ENCODE measurements around the gene JTB.

The JTB gene

DNA sequence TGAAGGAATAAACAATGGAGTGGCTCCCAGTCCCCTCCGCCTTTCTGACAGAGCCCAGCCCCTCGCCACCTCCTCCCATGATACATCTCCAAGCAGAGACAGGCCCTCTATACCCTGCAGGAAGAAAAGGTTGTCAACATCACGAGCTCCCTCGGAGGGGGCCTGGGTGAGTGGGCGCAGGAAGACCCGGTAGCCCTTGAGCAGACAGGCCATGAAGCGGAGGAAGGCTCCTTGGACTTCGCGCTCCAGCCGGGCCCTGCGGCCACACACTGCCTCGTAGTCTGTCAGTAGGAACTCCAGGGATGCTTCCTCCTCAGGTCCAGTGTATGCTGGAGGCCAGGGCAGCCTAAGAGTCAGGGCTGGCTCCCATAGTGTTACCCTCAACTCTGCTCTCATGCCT is 38.0 kb downstream of the JTB start:
- H3K27me3 ChIP-seq (ENCODE audit: insufficient read depth, low read depth) = no peaks in the 10 kb centered on the region
- H3K36me3 ChIP-seq (ENCODE audit: insufficient read depth) = no peaks in the 10 kb centered on the region
- H3K9ac ChIP-seq = no peak overlapping the region
- no peak overlapping the region for H3K4me3 ChIP-seq (IDR thresholded peaks at IDR 0.05; ENCODE audit: insufficient read depth, low read depth, low read length)
- H3K4me2 ChIP-seq = no peak overlapping the region
- H3K27ac ChIP-seq = no peak overlapping the region
- no peak overlapping the region for H2AFZ ChIP-seq (ENCODE audit: low read depth)
- TF ChIP-seq CTCF (conservative IDR thresholded peaks at IDR 0.05; ENCODE audit: low read depth, low read length) = no peak
- H3K4me1 ChIP-seq (ENCODE audit: low read depth, poor library complexity, severe bottlenecking) = peaks cover 1% of the 10 kb centered on the region
- H4K20me1 ChIP-seq (ENCODE audit: insufficient read depth) = no peaks in the 10 kb centered on the region
- peaks cover 6% of the 10 kb centered on the region; the same call in 1 of the 2 replicates for H3K79me2 ChIP-seq (ENCODE audit: insufficient read depth, low read depth)

DNA sequence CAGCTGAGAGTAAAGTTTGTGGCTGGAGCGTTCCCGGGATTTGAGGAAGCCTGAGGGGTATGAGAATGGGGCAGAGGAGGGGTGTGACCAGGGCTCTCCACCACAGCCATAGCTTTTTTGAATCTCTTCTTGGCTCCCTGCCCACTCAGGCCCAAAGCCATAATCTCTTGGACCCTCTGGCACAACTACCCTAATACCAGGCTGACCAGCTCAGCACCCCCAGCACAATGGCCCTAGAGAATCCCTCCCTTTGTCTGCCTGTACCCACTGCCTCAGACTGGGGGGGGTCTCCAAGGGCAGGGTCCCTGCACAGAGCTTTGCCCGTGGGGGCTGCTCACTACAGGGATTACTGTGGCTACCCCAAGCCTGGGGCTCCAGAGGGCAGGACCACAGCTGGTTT is 38.5 kb downstream of the JTB start:
- Histone ChIP-seq H3K4me1 (ENCODE audit: low read depth, poor library complexity, severe bottlenecking) (no peaks in the 10 kb centered on the region), H3K36me3 (ENCODE audit: insufficient read depth) (no peaks in the 10 kb centered on the region)
- TF ChIP-seq CTCF (conservative IDR thresholded peaks at IDR 0.05; ENCODE audit: low read depth, low read length) = no peak

DNA sequence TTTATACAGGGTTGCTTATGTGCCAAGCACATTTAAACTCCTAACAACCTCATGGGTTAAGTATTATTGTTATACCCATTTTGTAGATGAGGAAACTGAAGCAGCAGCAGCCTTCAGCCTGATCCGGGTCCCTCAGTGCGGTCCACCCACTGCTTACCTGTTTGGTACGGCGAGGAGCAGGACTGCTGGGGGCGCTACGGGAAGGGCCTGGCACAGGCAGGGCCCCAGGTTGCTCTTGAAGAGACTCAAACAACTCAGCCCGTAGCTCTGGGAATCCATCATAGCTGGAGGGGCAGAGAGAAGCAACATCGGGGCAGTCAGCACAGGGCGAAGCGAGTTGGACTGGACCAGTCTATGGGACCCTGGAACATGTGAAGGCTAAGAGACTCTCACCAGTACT is 40.1 kb downstream of the JTB start:
- Histone ChIP-seq H2AFZ (ENCODE audit: low read depth) (no peak overlapping the region), H3K27ac (no peak overlapping the region), H3K79me2 (ENCODE audit: insufficient read depth, low read depth) (no peaks in the 10 kb centered on the region; the same call in 1 of the 2 replicates), H3K27me3 (ENCODE audit: insufficient read depth, low read depth) (no peaks in the 10 kb centered on the region), H3K4me2 (no peak overlapping the region), H3K36me3 (ENCODE audit: insufficient read depth) (no peaks in the 10 kb centered on the region), H3K4me1 (ENCODE audit: low read depth, poor library complexity, severe bottlenecking) (no peaks in the 10 kb centered on the region), H4K20me1 (ENCODE audit: insufficient read depth) (no peaks in the 10 kb centered on the region), H3K4me3 (IDR thresholded peaks at IDR 0.05; ENCODE audit: insufficient read depth, low read depth, low read length) (no peak overlapping the region), H3K9ac (no peak overlapping the region)
- TF ChIP-seq CTCF (conservative IDR thresholded peaks at IDR 0.05; ENCODE audit: low read depth, low read length) = no peak

More for the DNA sequence above, 38.5 kb downstream of the JTB start:
- Histone ChIP-seq H3K79me2 (ENCODE audit: insufficient read depth, low read depth) (peaks cover 2% of the 10 kb centered on the region; the same call in 1 of the 2 replicates), H3K4me2 (no peak overlapping the region), H3K9ac (no peak overlapping the region), H3K27me3 (ENCODE audit: insufficient read depth, low read depth) (no peaks in the 10 kb centered on the region), H3K27ac (no peak overlapping the region), H2AFZ (ENCODE audit: low read depth) (no peak overlapping the region), H3K4me3 (IDR thresholded peaks at IDR 0.05; ENCODE audit: insufficient read depth, low read depth, low read length) (no peak overlapping the region), H4K20me1 (ENCODE audit: insufficient read depth) (no peaks in the 10 kb centered on the region)

DNA sequence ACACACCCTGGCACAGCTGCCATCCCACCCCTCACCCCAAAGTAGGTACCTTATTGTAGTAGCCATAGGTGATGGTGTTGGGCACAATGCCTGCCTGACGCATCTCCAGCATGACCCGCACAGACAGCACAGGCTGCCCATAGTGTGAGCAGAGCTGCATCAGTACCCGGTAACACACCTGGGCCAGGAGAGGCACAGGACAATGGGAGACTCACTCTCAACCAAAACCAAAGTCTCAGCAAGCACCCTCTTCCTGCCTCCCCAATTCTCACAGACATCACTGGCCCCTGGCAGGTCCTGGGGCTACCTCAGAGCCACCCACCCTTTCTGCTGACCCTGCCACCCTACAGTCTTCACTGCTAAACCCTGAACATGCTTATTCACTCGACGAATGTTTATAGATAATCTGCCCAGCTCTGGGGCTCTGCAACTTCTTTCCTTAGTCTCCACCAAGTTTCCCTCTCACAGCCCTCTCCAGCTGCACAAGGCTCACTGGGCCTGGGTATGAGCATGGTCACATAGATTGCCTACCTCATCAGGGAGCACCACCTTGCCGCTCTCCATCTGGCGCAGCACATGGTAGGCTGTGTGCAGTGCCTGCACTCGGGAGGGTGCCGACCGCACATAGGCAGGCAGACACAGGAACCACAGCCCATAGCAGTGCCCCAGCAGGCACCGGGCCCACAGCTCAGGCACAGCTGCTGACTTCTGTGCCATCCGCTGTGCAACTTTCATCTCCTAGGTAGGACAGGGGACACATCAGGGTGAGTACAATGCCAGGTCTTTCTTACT is 41.3 kb downstream of the JTB start:
- H3K27me3 ChIP-seq (ENCODE audit: insufficient read depth, low read depth) = no peaks in the 10 kb centered on the region
- H2AFZ ChIP-seq (ENCODE audit: low read depth) = no peak overlapping the region
- no peak overlapping the region for H3K27ac ChIP-seq
- H4K20me1 ChIP-seq (ENCODE audit: insufficient read depth) = no peaks in the 10 kb centered on the region
- H3K4me2 ChIP-seq = no peak overlapping the region
- H3K4me1 ChIP-seq (ENCODE audit: low read depth, poor library complexity, severe bottlenecking) = no peaks in the 10 kb centered on the region
- no peaks in the 10 kb centered on the region for H3K36me3 ChIP-seq (ENCODE audit: insufficient read depth)
- no peak for TF ChIP-seq CTCF (conservative IDR thresholded peaks at IDR 0.05; ENCODE audit: low read depth, low read length)
- H3K9ac ChIP-seq = no peak overlapping the region
- no peaks in the 10 kb centered on the region for H3K79me2 ChIP-seq (ENCODE audit: insufficient read depth, low read depth)
- H3K4me3 ChIP-seq (IDR thresholded peaks at IDR 0.05; ENCODE audit: insufficient read depth, low read depth, low read length) = no peak overlapping the region

All from KMS-11 (cell line).